CD14-positive monocyte (primary cell): ENCODE data around the gene GNB2. TPM values are rescaled to one million over a fixed set of nuclear protein-coding genes. Genes with fewer than 3 reads are reported as not detected.

ENCODE experiments used
- DNase-seq, 3 donors: peaks; one replicate each; pipeline ENCODE4 v3.0.0-alpha.2; 2011 to 2022
- H2AFZ ChIP-seq: 2 replicates; pipeline ENCODE4 v1.6.0; 2012; ENCODE audit warnings: mild to moderate bottlenecking, low read depth, low read length, inconsistent platforms; ENCODE audit not compliant: insufficient read depth, poor library complexity, severe bottlenecking
- H3K27ac ChIP-seq, 2 donors: 1 replicate in 1 of 2; 2 replicates in 1 of 2; pipeline ENCODE4 v1.5.1; 2012 to 2013; ENCODE audit warnings: low read length in 2 of 2, control low read depth in 1 of 2, inconsistent platforms in 1 of 2, low read depth in 1 of 2, mild to moderate bottlenecking in 1 of 2
- H3K27me3 ChIP-seq, 2 donors: one replicate each; pipeline versions ENCODE4 v1.6.0 to v1.6.1; 2011 to 2013; ENCODE audit warnings: low read length in 2 of 2; ENCODE audit not compliant: control insufficient read depth in 2 of 2, insufficient read depth in 2 of 2
- H3K36me3 ChIP-seq, 2 donors: replicated peaks in 1 of 2; 1 replicate in 1 of 2; 2 replicates in 1 of 2; pipeline versions ENCODE4 v1.5.1 to v1.6.1; 2012 to 2013; ENCODE audit warnings: low read length in 2 of 2, control low read depth in 1 of 2, inconsistent platforms in 1 of 2, mild to moderate bottlenecking in 1 of 2; ENCODE audit not compliant: insufficient read depth in 2 of 2, control insufficient read depth in 1 of 2
- H3K4me1 ChIP-seq, 2 donors: 1 replicate in 1 of 2; 2 replicates in 1 of 2; pipeline versions ENCODE4 v1.5.1 to v1.6.1; 2012 to 2013; ENCODE audit warnings: low read length in 2 of 2, control low read depth in 1 of 2, inconsistent platforms in 1 of 2, mild to moderate bottlenecking in 1 of 2, moderate library complexity in 1 of 2; ENCODE audit not compliant: insufficient read depth in 2 of 2, control insufficient read depth in 1 of 2
- H3K4me2 ChIP-seq: replicated peaks from 2 replicates; pipeline ENCODE3; 2012; ENCODE audit warnings: low read length, moderate library complexity, mild to moderate bottlenecking; ENCODE audit not compliant: poor library complexity, severe bottlenecking; ENCODE audit errors: extremely low read depth
- H3K4me3 ChIP-seq, 3 experiments: fragments of 200-600 bp in 1 of 3; sonication (generic) in 1 of 3; replicated peaks in 1 of 3; 1 replicate in 2 of 3; 2 replicates in 1 of 3; pipeline ENCODE4 v1.5.1; 2011 to 2013; ENCODE audit warnings: low read length in 3 of 3, mild to moderate bottlenecking in 3 of 3, control low read depth in 2 of 3, low read depth in 2 of 3, inconsistent platforms in 1 of 3, moderate library complexity in 1 of 3
- H3K79me2 ChIP-seq: 2 replicates; pipeline ENCODE4 v1.6.0; 2012; ENCODE audit warnings: mild to moderate bottlenecking, control low read depth, inconsistent platforms, low read length, moderate library complexity; ENCODE audit not compliant: insufficient read depth
- H3K9ac ChIP-seq: 2 replicates; pipeline ENCODE4 v1.6.0; 2017; ENCODE audit warnings: low read length, mild to moderate bottlenecking; ENCODE audit not compliant: insufficient read depth, poor library complexity, severe bottlenecking
- H3K9me3 ChIP-seq, 2 donors: replicated peaks in 1 of 2; 1 replicate in 1 of 2; 2 replicates in 1 of 2; pipeline versions ENCODE4 v1.5.1 to v1.6.1; 2012 to 2013; ENCODE audit warnings: low read length in 2 of 2, control low read depth in 1 of 2; ENCODE audit not compliant: control insufficient read depth in 1 of 2, insufficient read depth in 1 of 2
- H4K20me1 ChIP-seq: 2 replicates; pipeline ENCODE4 v1.6.0; 2012; ENCODE audit warnings: mild to moderate bottlenecking, low read length, control low read depth, moderate library complexity; ENCODE audit not compliant: insufficient read depth
- H3K27ac Mint-ChIP-seq, 7 donors: one replicate each; pipeline ENCODE4 v1.8.0; 2020; ENCODE audit warnings: mild to moderate bottlenecking in 7 of 7, mixed read lengths in 7 of 7, moderate library complexity in 6 of 7, inconsistent platforms in 2 of 7
- H3K27me3 Mint-ChIP-seq, 3 donors: one replicate each; pipeline ENCODE4 v1.8.0; 2021 to 2022; ENCODE audit warnings: low read depth in 3 of 3, mild to moderate bottlenecking in 3 of 3, mixed read lengths in 3 of 3, moderate library complexity in 3 of 3, inconsistent platforms in 1 of 3
- H3K36me3 Mint-ChIP-seq, 2 donors: one replicate each; pipeline ENCODE4 v1.8.0; 2020; ENCODE audit warnings: mixed read lengths in 2 of 2, inconsistent platforms in 1 of 2, mild to moderate bottlenecking in 1 of 2
- H3K4me1 Mint-ChIP-seq: one replicate; pipeline ENCODE4 v1.8.0; 2020; ENCODE audit warnings: mild to moderate bottlenecking, mixed read lengths
- H3K4me3 Mint-ChIP-seq, 2 donors: one replicate each; pipeline ENCODE4 v1.8.0; 2020; ENCODE audit warnings: mild to moderate bottlenecking in 2 of 2, mixed read lengths in 2 of 2, moderate library complexity in 1 of 2
- H3K9me3 Mint-ChIP-seq, 7 donors: one replicate each; pipeline ENCODE4 v1.8.0; 2020 to 2022; ENCODE audit warnings: mixed read lengths in 7 of 7, mild to moderate bottlenecking in 6 of 7, moderate library complexity in 6 of 7, inconsistent platforms in 2 of 7
- CTCF ChIP-seq: fragments of 200-600 bp; IDR thresholded peaks from one replicate; pipeline ENCODE4 v1.8.0; 2022; ENCODE audit warnings: antibody characterized with exemption, mild to moderate bottlenecking
- WGBS: methylation state at CpG from one replicate; pipeline ENCODE4 v1.1.5; 2013; ENCODE audit warnings: missing lambda C conversion rate; ENCODE audit not compliant: insufficient coverage; 5-methylcytosine and 5-hydroxymethylcytosine counted together
- intact Hi-C, 2 donors: fragments of 100-400 bp; cut with micrococcal nuclease; formaldehyde crosslinking; loops; one replicate each; pipeline versions ENCODE4 v1.15.0 to v1.15.1; 2023
- polyA plus RNA-seq, 3 donors: library from polyadenylated mRNA; depleted of rRNA in 1 of 3; unstranded in 2 of 3; stranded (reverse) in 1 of 3; fragments of 300-500 nt in 2 of 3; fragments of >200 nt in 1 of 3; fragmentation: Illumina TruSeq in 2 of 3; gene quantifications; 1 replicate in 2 of 3; 2 replicates in 1 of 3; pipeline ENCODE4 v1.2.3, GENCODE V29; 2012 to 2021

Gene GNB2
- polyA plus RNA-seq, 3 donors: 90.0 to 436 (median 94.6) TPM

DNA sequence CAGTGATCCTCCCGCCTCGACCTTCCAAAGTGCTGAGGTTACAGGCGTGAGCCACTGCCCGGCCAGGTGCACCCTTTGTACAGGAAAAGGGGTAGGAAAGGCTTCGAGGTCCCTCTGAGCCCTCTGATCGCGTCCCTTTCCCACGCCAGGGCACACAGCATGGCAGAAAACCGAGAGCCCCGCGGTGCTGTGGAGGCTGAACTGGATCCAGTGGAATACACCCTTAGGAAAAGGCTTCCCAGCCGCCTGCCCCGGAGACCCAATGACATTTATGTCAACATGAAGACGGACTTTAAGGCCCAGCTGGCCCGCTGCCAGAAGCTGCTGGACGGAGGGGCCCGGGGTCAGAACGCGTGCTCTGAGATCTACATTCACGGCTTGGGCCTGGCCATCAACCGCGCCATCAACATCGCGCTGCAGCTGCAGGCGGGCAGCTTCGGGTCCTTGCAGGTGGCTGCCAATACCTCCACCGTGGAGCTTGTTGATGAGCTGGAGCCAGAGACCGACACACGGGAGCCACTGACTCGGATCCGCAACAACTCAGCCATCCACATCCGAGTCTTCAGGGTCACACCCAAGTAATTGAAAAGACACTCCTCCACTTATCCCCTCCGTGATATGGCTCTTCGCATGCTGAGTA lies 33.3 kb downstream of the GNB2 start:
- H3K79me2 ChIP-seq: peaks cover 16% of the 10 kb centered on the region
- peak overlapping the region; percentile 91 for H3K4me2 ChIP-seq
- peaks cover 2 to 10% (median 8%) of the 10 kb centered on the region in 3 donors for H3K27me3 Mint-ChIP-seq
- intact Hi-C loops: loop anchor here (5.0 kb wide), 2 partner anchors 34 to 146 kb away; partner anchors contain the start of genes GNB2 (in 1 of the 2) and SLC12A9 (in 1 of the 2)
- no peaks in the 10 kb centered on the region for H3K36me3 ChIP-seq
- H3K9me3 Mint-ChIP-seq: no peaks in the 10 kb centered on the region
- H3K9ac ChIP-seq: peak overlapping the region; percentile 88
- H3K36me3 Mint-ChIP-seq: peaks cover 2 to 7% of the 10 kb centered on the region in 2 donors
- H4K20me1 ChIP-seq: no peaks in the 10 kb centered on the region
- no peaks in the 10 kb centered on the region for H3K9me3 ChIP-seq
- H3K4me3 ChIP-seq: peak overlapping the region; percentile 67 to 95 (median 93)
- H3K4me1 ChIP-seq: peaks cover 16 to 23% of the 10 kb centered on the region in 2 donors
- peak overlapping the region; percentile 94 to 96 for H3K4me3 Mint-ChIP-seq
- peak overlapping the region in 6 of 7 donors; percentile 82 to 96 (median 90) for H3K27ac Mint-ChIP-seq
- 60% methylated on average over 31 of the region's 34 CpGs for WGBS
- TF ChIP-seq CTCF: no peak
- H3K4me1 Mint-ChIP-seq: peaks cover 14% of the 10 kb centered on the region
- peaks cover 0 to 3% of the 10 kb centered on the region in 2 donors for H3K27me3 ChIP-seq
- peak overlapping the region; percentile 96 for H2AFZ ChIP-seq
- DNase-seq: no peak
- peak overlapping the region in 1 of 2 donors; percentile 84 for H3K27ac ChIP-seq

DNA sequence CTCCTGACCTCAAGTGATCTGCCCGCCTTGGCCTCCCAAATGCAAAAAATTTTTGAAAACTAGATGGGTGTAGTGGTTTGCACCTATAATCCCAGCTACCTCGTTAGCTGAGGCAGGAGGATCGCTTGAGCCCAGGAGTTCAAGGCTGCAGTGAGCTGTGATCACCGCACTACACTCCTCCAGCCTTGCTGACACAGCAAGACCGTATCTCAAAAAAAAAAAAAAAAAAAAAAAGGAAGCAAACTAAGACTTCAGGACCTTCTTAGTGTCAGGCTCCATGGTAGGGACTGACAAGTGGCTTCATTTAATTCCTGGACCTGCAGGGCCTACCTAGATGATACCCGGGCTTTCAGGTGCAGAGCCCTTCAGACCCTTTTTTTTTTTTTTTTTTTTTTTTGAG lies 34.9 kb downstream of the GNB2 start:
- H3K4me3 Mint-ChIP-seq: no peak overlapping the region
- no peak overlapping the region for H2AFZ ChIP-seq
- H3K9me3 ChIP-seq: no peaks in the 10 kb centered on the region
- H3K9ac ChIP-seq: no peak overlapping the region
- H3K27me3 ChIP-seq: no peaks in the 10 kb centered on the region
- H3K4me1 ChIP-seq: peaks cover 16 to 23% of the 10 kb centered on the region in 2 donors
- peaks cover 16% of the 10 kb centered on the region for H3K79me2 ChIP-seq
- no peaks in the 10 kb centered on the region for H3K36me3 ChIP-seq
- intact Hi-C loops: loop anchor here (5.0 kb wide), 2 partner anchors 36 to 144 kb away; partner anchors contain the start of genes GNB2 (in 1 of the 2) and SLC12A9 (in 1 of the 2)
- no peak overlapping the region for H3K4me2 ChIP-seq
- peak overlapping the region in 2 of 7 donors; percentile 58 to 63 for H3K27ac Mint-ChIP-seq
- no peaks in the 10 kb centered on the region for H3K9me3 Mint-ChIP-seq
- no peak for TF ChIP-seq CTCF
- H3K36me3 Mint-ChIP-seq: peaks cover 2 to 7% of the 10 kb centered on the region in 2 donors
- peaks cover 14% of the 10 kb centered on the region for H3K4me1 Mint-ChIP-seq
- no peak for DNase-seq
- H3K4me3 ChIP-seq: no peak overlapping the region
- no peak overlapping the region for H3K27ac ChIP-seq
- peaks cover 0 to 2% (median 1%) of the 10 kb centered on the region in 3 donors for H3K27me3 Mint-ChIP-seq
- no peaks in the 10 kb centered on the region for H4K20me1 ChIP-seq
- 86% methylated on average over 3 of the region's 6 CpGs for WGBS
